Measurements from ENCODE around the gene NAV3.

Gene NAV3

GRCh38 chr12:77957062-77957461 is 126.4 kb downstream of the NAV3 start:
- H3K36me3 ChIP-seq (ENCODE audit: control insufficient read depth, insufficient read depth, low read length), result no peaks in the 10 kb centered on the region
- H3K27me3 ChIP-seq (ENCODE audit: control insufficient read depth, insufficient read depth, low read length), result no peaks in the 10 kb centered on the region
- no peak overlapping the region for H3K4me3 ChIP-seq (ENCODE audit: low read depth, low read length)
- no peak overlapping the region for H3K9ac ChIP-seq (ENCODE audit: low read depth, low read length)
- no peaks in the 10 kb centered on the region for H3K9me3 ChIP-seq (ENCODE audit: control insufficient read depth, insufficient read depth, low read length)
- peaks cover 2% of the 10 kb centered on the region for H3K4me1 ChIP-seq (ENCODE audit: control insufficient read depth, insufficient read depth, low read length)

DNA sequence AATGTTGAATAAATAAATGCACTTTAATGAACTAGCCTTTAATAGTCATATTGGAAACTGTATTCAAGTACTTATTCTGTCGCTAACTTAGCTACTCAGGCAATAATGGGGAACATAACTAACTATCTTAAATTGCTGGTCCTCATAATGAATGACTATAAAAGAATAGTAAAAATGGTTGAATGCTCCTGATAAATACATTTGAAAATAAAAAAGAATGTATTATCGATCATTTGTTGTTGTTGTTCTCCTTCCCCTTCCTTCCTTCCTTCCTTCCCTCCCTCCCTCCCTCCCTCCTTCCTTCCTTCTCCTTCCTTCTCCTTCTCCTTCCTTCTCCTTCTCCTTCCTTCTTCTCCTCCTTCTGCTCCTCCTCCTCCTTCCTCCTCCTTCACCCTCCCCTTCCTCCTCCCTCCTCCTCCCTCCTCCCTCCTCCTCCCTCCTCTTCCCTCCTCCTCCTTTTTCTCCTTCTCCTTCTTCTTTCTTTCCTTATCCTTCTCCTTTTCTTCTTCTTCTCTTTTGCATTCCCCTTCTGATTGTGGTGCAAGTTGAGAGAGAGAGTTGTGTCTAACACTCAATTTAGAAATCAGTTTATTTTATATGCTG is 133.0 kb downstream of the NAV3 start:
- H3K27me3 ChIP-seq (ENCODE audit: control insufficient read depth, insufficient read depth, low read length), result no peaks in the 10 kb centered on the region
- H3K9me3 ChIP-seq (ENCODE audit: control insufficient read depth, insufficient read depth, low read length), result no peaks in the 10 kb centered on the region
- H3K4me3 ChIP-seq (ENCODE audit: low read depth, low read length), result no peak overlapping the region
- H3K4me1 ChIP-seq (ENCODE audit: control insufficient read depth, insufficient read depth, low read length), result no peaks in the 10 kb centered on the region
- no peak overlapping the region for H3K9ac ChIP-seq (ENCODE audit: low read depth, low read length)
- no peaks in the 10 kb centered on the region for H3K36me3 ChIP-seq (ENCODE audit: control insufficient read depth, insufficient read depth, low read length)

- no peaks in the 10 kb centered on the region for H3K9me3 ChIP-seq (ENCODE audit: control insufficient read depth, insufficient read depth, low read length)
- no peaks in the 10 kb centered on the region for H3K27me3 ChIP-seq (ENCODE audit: control insufficient read depth, insufficient read depth, low read length)
- H3K36me3 ChIP-seq (ENCODE audit: control insufficient read depth, insufficient read depth, low read length), result no peaks in the 10 kb centered on the region
- H3K4me3 ChIP-seq (ENCODE audit: low read depth, low read length), result no peak overlapping the region
- H3K4me1 ChIP-seq (ENCODE audit: control insufficient read depth, insufficient read depth, low read length), result no peaks in the 10 kb centered on the region
- H3K9ac ChIP-seq (ENCODE audit: low read depth, low read length), result no peak overlapping the region
Observed at GRCh38 chr12:77965790-77966189, 135.1 kb downstream of the NAV3 start.

GRCh38 chr12:77968021-77968420 is 137.3 kb downstream of the NAV3 start:
- H3K4me1 ChIP-seq (ENCODE audit: control insufficient read depth, insufficient read depth, low read length), result no peaks in the 10 kb centered on the region
- H3K4me3 ChIP-seq (ENCODE audit: low read depth, low read length), result no peak overlapping the region
- H3K9me3 ChIP-seq (ENCODE audit: control insufficient read depth, insufficient read depth, low read length), result no peaks in the 10 kb centered on the region
- H3K27me3 ChIP-seq (ENCODE audit: control insufficient read depth, insufficient read depth, low read length), result no peaks in the 10 kb centered on the region
- no peaks in the 10 kb centered on the region for H3K36me3 ChIP-seq (ENCODE audit: control insufficient read depth, insufficient read depth, low read length)
- H3K9ac ChIP-seq (ENCODE audit: low read depth, low read length), result no peak overlapping the region

GRCh38 chr12:77968571-77968970 is 137.9 kb downstream of the NAV3 start:
- no peaks in the 10 kb centered on the region for H3K4me1 ChIP-seq (ENCODE audit: control insufficient read depth, insufficient read depth, low read length)
- no peaks in the 10 kb centered on the region for H3K27me3 ChIP-seq (ENCODE audit: control insufficient read depth, insufficient read depth, low read length)
- H3K9ac ChIP-seq (ENCODE audit: low read depth, low read length), result no peak overlapping the region
- H3K36me3 ChIP-seq (ENCODE audit: control insufficient read depth, insufficient read depth, low read length), result no peaks in the 10 kb centered on the region
- H3K4me3 ChIP-seq (ENCODE audit: low read depth, low read length), result no peak overlapping the region
- H3K9me3 ChIP-seq (ENCODE audit: control insufficient read depth, insufficient read depth, low read length), result no peaks in the 10 kb centered on the region

- Histone ChIP-seq H3K36me3 (ENCODE audit: control insufficient read depth, insufficient read depth, low read length) (no peaks in the 10 kb centered on the region), H3K9ac (ENCODE audit: low read depth, low read length) (no peak overlapping the region), H3K4me3 (ENCODE audit: low read depth, low read length) (no peak overlapping the region), H3K4me1 (ENCODE audit: control insufficient read depth, insufficient read depth, low read length) (no peaks in the 10 kb centered on the region), H3K27me3 (ENCODE audit: control insufficient read depth, insufficient read depth, low read length) (no peaks in the 10 kb centered on the region), H3K9me3 (ENCODE audit: control insufficient read depth, insufficient read depth, low read length) (no peaks in the 10 kb centered on the region)
Observed at GRCh38 chr12:77973579-77973978, 142.9 kb downstream of the NAV3 start.

DNA sequence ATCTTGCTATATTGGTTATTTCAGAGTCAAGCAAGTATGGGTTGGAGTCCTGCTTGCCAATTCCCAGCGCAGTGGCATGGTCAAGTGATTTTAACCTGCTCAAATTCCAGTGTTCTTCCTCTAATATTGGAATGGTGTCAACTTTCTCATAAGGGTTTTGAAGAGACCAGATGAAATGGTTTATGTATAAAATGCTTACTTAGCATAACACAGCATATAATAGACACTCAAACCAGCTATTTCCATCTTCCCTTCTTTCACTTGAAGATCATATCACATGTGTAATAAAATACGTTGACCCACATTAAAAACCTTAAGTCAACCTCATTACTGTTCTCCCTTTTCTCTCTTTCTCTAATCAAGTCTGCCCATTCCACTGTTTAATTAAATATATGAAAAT is 144.0 kb downstream of the NAV3 start:
- Histone ChIP-seq H3K4me1 (ENCODE audit: control insufficient read depth, insufficient read depth, low read length) (no peaks in the 10 kb centered on the region), H3K36me3 (ENCODE audit: control insufficient read depth, insufficient read depth, low read length) (no peaks in the 10 kb centered on the region)

DNA sequence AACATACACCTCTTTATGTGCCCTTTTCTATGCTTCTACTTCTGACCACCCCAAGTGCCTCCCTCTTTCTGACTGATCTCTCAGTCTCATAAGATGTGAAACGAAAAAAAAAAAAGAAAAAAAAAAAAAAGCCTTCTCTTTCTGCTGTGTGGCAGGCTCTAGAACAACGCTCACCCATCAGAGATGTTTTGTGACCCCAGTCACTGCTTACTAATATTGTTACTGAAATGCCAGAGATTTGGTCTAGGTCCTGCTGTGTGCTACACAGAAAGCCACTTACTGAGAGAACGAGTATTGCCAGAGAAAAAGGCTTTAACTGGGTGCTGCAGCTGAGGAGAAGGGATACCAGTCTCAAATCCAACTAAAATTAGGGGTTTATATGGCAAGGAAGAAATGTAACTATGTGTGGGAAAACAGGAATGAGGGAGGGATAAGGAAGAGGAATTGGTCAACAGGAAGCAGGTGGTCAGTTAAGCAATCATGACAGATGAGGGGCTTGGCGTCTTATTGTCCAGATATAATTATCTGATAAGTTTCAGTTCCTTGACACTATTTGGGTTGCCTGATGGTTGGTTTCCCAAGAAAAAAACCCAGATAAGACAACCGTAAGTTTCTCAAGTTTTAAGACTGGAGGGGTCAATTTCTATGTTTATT is 149.0 kb downstream of the NAV3 start:
- H3K4me1 ChIP-seq (ENCODE audit: control insufficient read depth, insufficient read depth, low read length), result no peaks in the 10 kb centered on the region
- no peaks in the 10 kb centered on the region for H3K36me3 ChIP-seq (ENCODE audit: control insufficient read depth, insufficient read depth, low read length)
- H3K9ac ChIP-seq (ENCODE audit: low read depth, low read length), result no peak overlapping the region
- H3K4me3 ChIP-seq (ENCODE audit: low read depth, low read length), result no peak overlapping the region
- H3K9me3 ChIP-seq (ENCODE audit: control insufficient read depth, insufficient read depth, low read length), result no peaks in the 10 kb centered on the region
- no peaks in the 10 kb centered on the region for H3K27me3 ChIP-seq (ENCODE audit: control insufficient read depth, insufficient read depth, low read length)

More for the DNA sequence above, 144.0 kb downstream of the NAV3 start:
- no peak overlapping the region for H3K9ac ChIP-seq (ENCODE audit: low read depth, low read length)
- no peaks in the 10 kb centered on the region for H3K9me3 ChIP-seq (ENCODE audit: control insufficient read depth, insufficient read depth, low read length)
- no peak overlapping the region for H3K4me3 ChIP-seq (ENCODE audit: low read depth, low read length)
- no peaks in the 10 kb centered on the region for H3K27me3 ChIP-seq (ENCODE audit: control insufficient read depth, insufficient read depth, low read length)

DNA sequence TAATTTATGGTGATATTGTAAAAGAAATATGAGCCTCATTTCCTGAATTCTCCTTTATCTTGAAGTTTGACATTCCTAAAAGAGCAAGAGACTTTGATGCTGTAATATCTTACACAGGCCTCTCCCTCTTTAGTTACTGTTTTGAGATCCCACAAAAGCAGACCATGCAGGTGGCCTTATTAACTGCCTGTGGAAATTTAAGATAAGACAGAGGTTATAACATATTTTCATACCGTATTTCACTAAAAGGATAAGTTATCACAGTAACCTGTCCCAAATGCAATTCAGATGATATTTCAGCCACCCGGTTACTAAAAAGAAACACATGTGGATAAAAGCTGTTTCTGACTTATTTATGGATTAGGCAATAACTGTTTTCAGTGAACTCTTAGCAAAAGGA is 150.1 kb downstream of the NAV3 start:
- Histone ChIP-seq H3K9ac (ENCODE audit: low read depth, low read length) (no peak overlapping the region), H3K27me3 (ENCODE audit: control insufficient read depth, insufficient read depth, low read length) (no peaks in the 10 kb centered on the region), H3K36me3 (ENCODE audit: control insufficient read depth, insufficient read depth, low read length) (no peaks in the 10 kb centered on the region), H3K4me3 (ENCODE audit: low read depth, low read length) (no peak overlapping the region), H3K9me3 (ENCODE audit: control insufficient read depth, insufficient read depth, low read length) (no peaks in the 10 kb centered on the region), H3K4me1 (ENCODE audit: control insufficient read depth, insufficient read depth, low read length) (no peaks in the 10 kb centered on the region)

DNA sequence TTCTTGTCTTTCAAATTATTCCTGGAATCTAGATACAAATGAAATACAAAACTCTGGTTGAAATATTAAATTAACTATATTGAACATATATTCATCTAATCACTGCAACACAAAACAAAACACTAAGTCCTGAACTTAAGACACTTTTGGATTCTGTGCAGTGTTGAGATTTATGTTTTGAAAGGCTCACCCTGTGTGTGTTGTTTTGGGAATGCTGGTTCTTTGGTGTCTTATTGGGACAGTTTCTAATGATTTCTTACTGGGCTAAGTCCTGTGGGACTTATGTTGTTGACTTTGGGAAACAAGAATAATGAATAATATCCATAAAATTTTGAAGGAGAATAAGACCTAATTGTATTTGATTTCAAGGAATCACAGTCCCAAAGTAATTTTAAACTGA is 153.2 kb downstream of the NAV3 start:
- Histone ChIP-seq H3K9ac (ENCODE audit: low read depth, low read length) (no peak overlapping the region), H3K36me3 (ENCODE audit: control insufficient read depth, insufficient read depth, low read length) (no peaks in the 10 kb centered on the region), H3K27me3 (ENCODE audit: control insufficient read depth, insufficient read depth, low read length) (no peaks in the 10 kb centered on the region), H3K4me3 (ENCODE audit: low read depth, low read length) (no peak overlapping the region), H3K4me1 (ENCODE audit: control insufficient read depth, insufficient read depth, low read length) (no peaks in the 10 kb centered on the region), H3K9me3 (ENCODE audit: control insufficient read depth, insufficient read depth, low read length) (no peaks in the 10 kb centered on the region)

DNA sequence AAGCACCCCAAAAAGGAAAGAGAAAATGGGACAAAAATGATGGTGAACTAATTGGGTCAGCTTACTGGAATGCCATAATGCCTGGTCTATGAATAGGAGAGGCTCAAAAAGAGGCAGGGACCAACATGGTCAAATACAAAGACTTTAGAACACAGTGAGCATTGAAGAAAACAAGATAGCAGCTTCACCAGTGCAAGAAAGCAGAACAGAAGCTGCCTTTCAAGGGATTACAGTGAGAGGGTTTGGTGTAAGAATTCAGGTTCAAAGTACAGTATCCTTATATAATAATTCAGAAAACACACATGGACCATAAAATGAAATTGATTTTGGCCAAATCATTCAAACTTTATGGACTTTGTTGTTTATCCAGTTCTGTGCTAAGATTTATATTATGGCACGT is 162.1 kb downstream of the NAV3 start:
- H3K27me3 ChIP-seq (ENCODE audit: control insufficient read depth, insufficient read depth, low read length), result no peaks in the 10 kb centered on the region
- no peaks in the 10 kb centered on the region for H3K9me3 ChIP-seq (ENCODE audit: control insufficient read depth, insufficient read depth, low read length)
- no peaks in the 10 kb centered on the region for H3K36me3 ChIP-seq (ENCODE audit: control insufficient read depth, insufficient read depth, low read length)
- no peak overlapping the region for H3K4me3 ChIP-seq (ENCODE audit: low read depth, low read length)
- H3K4me1 ChIP-seq (ENCODE audit: control insufficient read depth, insufficient read depth, low read length), result no peaks in the 10 kb centered on the region
- H3K9ac ChIP-seq (ENCODE audit: low read depth, low read length), result no peak overlapping the region

DNA sequence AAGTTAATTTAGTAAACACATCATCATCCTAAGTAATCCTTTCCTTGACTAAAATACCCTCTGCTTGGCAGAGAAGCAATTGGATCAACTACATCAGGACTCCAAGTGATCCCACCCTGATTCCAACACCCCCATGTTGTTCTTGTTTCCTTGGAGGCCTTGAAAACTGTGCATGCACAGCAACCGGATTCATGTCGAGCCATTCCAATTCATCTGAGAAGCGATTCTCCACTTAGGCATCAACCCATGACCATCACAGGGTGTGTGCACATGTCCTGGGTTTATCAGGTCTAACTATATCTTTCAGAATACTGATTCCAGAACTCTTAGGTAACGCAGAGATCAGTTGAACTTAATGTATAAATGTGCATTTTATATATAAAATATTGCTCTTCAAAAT is 163.0 kb downstream of the NAV3 start:
- Histone ChIP-seq H3K4me3 (ENCODE audit: low read depth, low read length) (no peak overlapping the region), H3K4me1 (ENCODE audit: control insufficient read depth, insufficient read depth, low read length) (no peaks in the 10 kb centered on the region), H3K9me3 (ENCODE audit: control insufficient read depth, insufficient read depth, low read length) (no peaks in the 10 kb centered on the region), H3K9ac (ENCODE audit: low read depth, low read length) (no peak overlapping the region), H3K36me3 (ENCODE audit: control insufficient read depth, insufficient read depth, low read length) (no peaks in the 10 kb centered on the region), H3K27me3 (ENCODE audit: control insufficient read depth, insufficient read depth, low read length) (no peaks in the 10 kb centered on the region)
